ENCODE measurements around the gene MIB2. TPM values are rescaled to one million over a fixed set of nuclear protein-coding genes. Genes with fewer than 3 reads are reported as not detected.

MIB2 gene
- total and polyA plus RNA-seq, 4 donors, result 35.5 to 80.5 (median 50.8) TPM

DNA sequence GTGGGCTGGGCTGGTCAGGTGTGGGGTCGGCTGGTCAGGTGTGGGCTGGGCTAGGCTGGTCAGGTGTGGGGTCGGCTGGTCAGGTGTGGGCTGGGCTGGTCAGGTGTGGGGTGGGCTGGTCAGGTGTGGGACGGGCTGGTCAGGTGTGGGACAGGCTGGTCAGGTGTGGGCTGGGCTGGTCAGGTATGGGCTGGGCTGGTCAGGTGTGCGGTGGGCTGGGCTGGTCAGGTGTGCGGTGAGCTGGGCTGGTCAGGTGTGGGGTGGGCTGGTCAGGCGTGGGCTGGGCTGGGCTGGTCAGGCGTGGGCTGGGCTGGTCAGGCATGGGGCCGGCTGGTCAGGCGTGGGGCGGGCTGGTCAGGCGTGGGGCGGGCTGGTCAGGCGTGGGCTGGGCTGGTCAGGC lies 9.1 kb upstream of the MIB2 start:
- ATAC-seq (ENCODE audit: insufficient read depth, low FRiP score) (no peak), DNase-seq (no peak)
- no peaks in the 10 kb centered on the region for H3K36me3 ChIP-seq (ENCODE audit: control insufficient read depth in 4 of 4, insufficient read depth in 4 of 4, low read length in 4 of 4)
- H3K9me3 ChIP-seq (ENCODE audit: control insufficient read depth in 4 of 4, insufficient read depth in 3 of 4, low read length in 3 of 4), result no peaks in the 10 kb centered on the region
- no peak overlapping the region for H3K9ac ChIP-seq (ENCODE audit: insufficient read depth in 1 of 2, low read length in 2 of 2)
- no peak overlapping the region for H3K27ac ChIP-seq (ENCODE audit: low read depth in 1 of 2, low read length in 1 of 2)
- no peak overlapping the region for H3K4me3 ChIP-seq
- TF ChIP-seq, protein P1, sequence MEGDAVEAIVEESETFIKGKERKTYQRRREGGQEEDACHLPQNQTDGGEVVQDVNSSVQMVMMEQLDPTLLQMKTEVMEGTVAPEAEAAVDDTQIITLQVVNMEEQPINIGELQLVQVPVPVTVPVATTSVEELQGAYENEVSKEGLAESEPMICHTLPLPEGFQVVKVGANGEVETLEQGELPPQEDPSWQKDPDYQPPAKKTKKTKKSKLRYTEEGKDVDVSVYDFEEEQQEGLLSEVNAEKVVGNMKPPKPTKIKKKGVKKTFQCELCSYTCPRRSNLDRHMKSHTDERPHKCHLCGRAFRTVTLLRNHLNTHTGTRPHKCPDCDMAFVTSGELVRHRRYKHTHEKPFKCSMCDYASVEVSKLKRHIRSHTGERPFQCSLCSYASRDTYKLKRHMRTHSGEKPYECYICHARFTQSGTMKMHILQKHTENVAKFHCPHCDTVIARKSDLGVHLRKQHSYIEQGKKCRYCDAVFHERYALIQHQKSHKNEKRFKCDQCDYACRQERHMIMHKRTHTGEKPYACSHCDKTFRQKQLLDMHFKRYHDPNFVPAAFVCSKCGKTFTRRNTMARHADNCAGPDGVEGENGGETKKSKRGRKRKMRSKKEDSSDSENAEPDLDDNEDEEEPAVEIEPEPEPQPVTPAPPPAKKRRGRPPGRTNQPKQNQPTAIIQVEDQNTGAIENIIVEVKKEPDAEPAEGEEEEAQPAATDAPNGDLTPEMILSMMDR (IDR thresholded peaks at IDR 0.05; ENCODE audit: control extremely low read depth, extremely low read depth), result no peak
- 89 to 90% methylated on average over 12 to 13 of the region's 13 CpGs for WGBS, 2 donors
- peaks cover 0 to 3% (median 0%) of the 10 kb centered on the region in 5 donors for H3K4me1 ChIP-seq (ENCODE audit: control insufficient read depth in 5 of 5, insufficient read depth in 5 of 5, low read length in 5 of 5)
- peaks cover 0 to 6% (median 0%) of the 10 kb centered on the region in 3 donors for H3K27me3 ChIP-seq (ENCODE audit: control insufficient read depth in 3 of 3, insufficient read depth in 3 of 3, low read length in 2 of 3)

DNA sequence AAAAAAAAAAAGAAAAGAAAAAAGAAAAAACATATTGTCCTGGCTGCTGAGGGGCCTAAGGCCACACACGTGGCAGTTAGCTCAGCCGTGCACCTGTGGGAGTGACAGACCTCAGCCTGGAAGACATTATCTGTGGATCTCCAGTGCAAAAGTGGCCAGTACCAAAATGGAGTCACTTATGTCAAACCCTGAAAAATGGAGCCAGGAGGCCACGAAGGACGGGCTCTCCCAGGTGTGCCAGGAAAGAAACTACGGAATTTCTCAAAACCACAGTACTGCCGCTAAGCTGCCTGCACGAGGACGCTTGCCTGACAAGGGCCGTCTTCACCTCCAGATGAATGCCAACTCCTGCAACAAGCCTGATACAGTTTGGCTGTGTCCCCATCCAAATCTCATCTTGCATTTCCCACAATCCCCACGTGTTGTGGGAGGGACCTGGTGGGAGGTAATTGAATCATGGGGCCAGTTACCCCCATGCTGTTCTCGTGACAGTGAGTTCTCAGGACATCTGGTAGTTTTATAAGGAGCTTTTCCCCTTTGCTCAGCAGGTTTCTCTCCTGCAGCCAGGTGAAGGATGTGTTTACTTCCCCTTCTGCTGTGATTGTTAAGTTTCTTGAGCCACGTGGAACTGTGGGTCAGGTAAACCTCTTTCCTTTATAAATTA lies 5.3 kb upstream of the MIB2 start:
- ATAC-seq (ENCODE audit: insufficient read depth, low FRiP score), result no peak
- peak overlapping the region in 1 of 2 donors; percentile 70 for H3K27ac ChIP-seq (ENCODE audit: low read depth in 1 of 2, low read length in 1 of 2)
- DNase-seq, result no peak
- H3K4me3 ChIP-seq, result no peak overlapping the region
- no peaks in the 10 kb centered on the region for H3K9me3 ChIP-seq (ENCODE audit: control insufficient read depth in 4 of 4, insufficient read depth in 3 of 4, low read length in 3 of 4)
- WGBS, 2 donors, result 56 to 78% methylated on average over 12 of the region's 12 CpGs
- H3K4me1 ChIP-seq (ENCODE audit: control insufficient read depth in 5 of 5, insufficient read depth in 5 of 5, low read length in 5 of 5), result peaks cover 4 to 16% (median 6%) of the 10 kb centered on the region in 5 donors
- no peaks in the 10 kb centered on the region for H3K36me3 ChIP-seq (ENCODE audit: control insufficient read depth in 4 of 4, insufficient read depth in 4 of 4, low read length in 4 of 4)
- no peak overlapping the region for H3K9ac ChIP-seq (ENCODE audit: insufficient read depth in 1 of 2, low read length in 2 of 2)
- TF ChIP-seq, protein P1 (IDR thresholded peaks at IDR 0.05; ENCODE audit: control extremely low read depth, extremely low read depth), result no peak
- no peaks in the 10 kb centered on the region for H3K27me3 ChIP-seq (ENCODE audit: control insufficient read depth in 3 of 3, insufficient read depth in 3 of 3, low read length in 2 of 3)

DNA sequence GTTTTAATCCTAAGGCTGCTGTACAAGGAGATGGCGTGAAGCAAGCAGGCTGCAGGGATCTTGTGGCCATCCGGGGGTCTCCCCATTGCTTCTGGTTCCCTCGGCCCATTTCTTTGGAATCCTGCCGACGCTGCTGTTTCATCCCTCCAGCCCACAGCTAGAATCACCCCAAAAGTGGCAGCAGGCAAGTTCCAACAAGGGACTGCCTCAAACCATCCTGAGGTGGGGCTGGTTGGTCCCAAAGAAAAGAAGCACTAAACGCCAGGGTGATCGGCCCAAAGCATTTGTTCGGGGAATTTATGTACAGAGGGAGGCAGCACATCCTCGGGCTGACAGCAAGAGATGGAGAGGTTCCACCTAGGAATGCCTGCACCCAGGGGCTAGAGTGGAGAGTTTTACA lies 4.5 kb upstream of the MIB2 start:
- H3K9ac ChIP-seq (ENCODE audit: insufficient read depth in 1 of 2, low read length in 2 of 2), result no peak overlapping the region
- ATAC-seq (ENCODE audit: insufficient read depth, low FRiP score) (no peak), DNase-seq (no peak)
- H3K36me3 ChIP-seq (ENCODE audit: control insufficient read depth in 4 of 4, insufficient read depth in 4 of 4, low read length in 4 of 4), result no peaks in the 10 kb centered on the region
- H3K4me1 ChIP-seq (ENCODE audit: control insufficient read depth in 5 of 5, insufficient read depth in 5 of 5, low read length in 5 of 5), result peaks cover 4 to 16% (median 6%) of the 10 kb centered on the region in 5 donors
- no peaks in the 10 kb centered on the region for H3K9me3 ChIP-seq (ENCODE audit: control insufficient read depth in 4 of 4, insufficient read depth in 3 of 4, low read length in 3 of 4)
- TF ChIP-seq, protein P1 (IDR thresholded peaks at IDR 0.05; ENCODE audit: control extremely low read depth, extremely low read depth), result no peak
- H3K27me3 ChIP-seq (ENCODE audit: control insufficient read depth in 3 of 3, insufficient read depth in 3 of 3, low read length in 2 of 3), result no peaks in the 10 kb centered on the region
- H3K27ac ChIP-seq (ENCODE audit: low read depth in 1 of 2, low read length in 1 of 2), result peak overlapping the region in 1 of 2 donors; percentile 70
- WGBS, 2 donors, result 68 to 82% methylated on average over 9 of the region's 9 CpGs
- H3K4me3 ChIP-seq, result no peak overlapping the region

DNA sequence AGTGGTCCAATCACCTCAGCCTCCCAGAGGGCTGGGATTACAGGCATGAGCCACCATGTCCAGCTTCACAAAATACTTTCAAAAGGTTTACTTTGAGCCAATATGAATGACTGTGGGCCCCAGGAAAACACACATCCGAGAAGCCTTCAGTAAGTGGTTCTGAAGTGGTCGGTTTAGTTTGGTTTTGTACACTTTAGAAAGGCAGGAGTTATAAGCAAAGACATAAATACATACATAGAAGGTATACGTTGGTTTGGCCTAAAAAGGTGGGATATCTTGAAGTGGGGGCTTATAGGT lies 3.2 kb upstream of the MIB2 start:
- TF ChIP-seq, protein P1 (IDR thresholded peaks at IDR 0.05; ENCODE audit: control extremely low read depth, extremely low read depth), result no peak
- Histone ChIP-seq H3K27me3 (ENCODE audit: control insufficient read depth in 3 of 3, insufficient read depth in 3 of 3, low read length in 2 of 3) (no peaks in the 10 kb centered on the region), H3K9me3 (ENCODE audit: control insufficient read depth in 4 of 4, insufficient read depth in 3 of 4, low read length in 3 of 4) (no peaks in the 10 kb centered on the region), H3K4me3 (no peak overlapping the region), H3K36me3 (ENCODE audit: control insufficient read depth in 4 of 4, insufficient read depth in 4 of 4, low read length in 4 of 4) (peaks cover 0 to 1% (median 0%) of the 10 kb centered on the region in 4 donors), H3K4me1 (ENCODE audit: control insufficient read depth in 5 of 5, insufficient read depth in 5 of 5, low read length in 5 of 5) (peaks cover 6 to 25% (median 10%) of the 10 kb centered on the region in 5 donors), H3K27ac (ENCODE audit: low read depth in 1 of 2, low read length in 1 of 2) (peak overlapping the region in 1 of 2 donors; percentile 79), H3K9ac (ENCODE audit: insufficient read depth in 1 of 2, low read length in 2 of 2) (no peak overlapping the region)
- 74% methylated on average over 3 of the region's 3 CpGs for WGBS, 2 donors
- peak; percentile 48 to 85 (median 70) for DNase-seq
- no peak for ATAC-seq (ENCODE audit: insufficient read depth, low FRiP score)
